HG03565 (cell line): Measurements from ENCODE around the gene GPR62.
"Not testable (repeated sequence)": the region's sequence is repeated elsewhere in the genome, so short reads cannot be mapped to it uniquely, and the experiment has no call there.

Experiments used
- ATAC-seq: cut with Tn5 transposase; IDR thresholded peaks from one replicate; pipeline ENCODE4 v1.9.1; 2021; ENCODE audit warnings: mild to moderate bottlenecking, moderate library complexity; ENCODE audit not compliant: unreplicated experiment

Gene GPR62

GRCh38 chr3:51988286-51989146, 33.3 kb downstream of the GPR62 start:
- no peak for ATAC-seq

GRCh38 chr3:51990501-51990971, 35.4 kb downstream of the GPR62 start:
- not testable (repeated sequence) for ATAC-seq

- no peak for ATAC-seq
Observed at GRCh38 chr3:51992017-51992682, 37.0 kb downstream of the GPR62 start.

GRCh38 chr3:51993657-51994056, 38.5 kb downstream of the GPR62 start:
- ATAC-seq: not testable (repeated sequence)

GRCh38 chr3:51994530-51994929, 39.3 kb downstream of the GPR62 start:
- ATAC-seq: no peak

GRCh38 chr3:51995346-51996163, 40.4 kb downstream of the GPR62 start, which contains the start of gene RPL29:
TSS of gene RPL29 (minus strand) at chr3:51995895. CDS start at chr3:51995461, 434 bp downstream.
- ATAC-seq: peak; percentile 85

GRCh38 chr3:51997172-51997571, 42.0 kb downstream of the GPR62 start:
- ATAC-seq: no peak

GRCh38 chr3:51997935-51998596, 42.9 kb downstream of the GPR62 start:
- ATAC-seq: no peak

GRCh38 chr3:51998774-51999173, 43.6 kb downstream of the GPR62 start:
- ATAC-seq: no peak

- no peak for ATAC-seq
Observed at GRCh38 chr3:51999846-52000245, 44.7 kb downstream of the GPR62 start.

- ATAC-seq: peak; percentile 59
Observed at GRCh38 chr3:52001443-52001974, 46.3 kb downstream of the GPR62 start.

GRCh38 chr3:52002748-52003147, 47.6 kb downstream of the GPR62 start:
- no peak for ATAC-seq

GRCh38 chr3:52004163-52004787, 49.1 kb downstream of the GPR62 start:
- no peak for ATAC-seq

GRCh38 chr3:52004906-52005395, 49.8 kb downstream of the GPR62 start:
- no peak for ATAC-seq

GRCh38 chr3:52005571-52005986, 50.4 kb downstream of the GPR62 start:
- no peak for ATAC-seq

- no peak for ATAC-seq
Observed at GRCh38 chr3:52006017-52006819, 51.0 kb downstream of the GPR62 start.

GRCh38 chr3:52006820-52007133, 51.6 kb downstream of the GPR62 start:
- no peak for ATAC-seq
